ENCODE results near the gene RANBP3L.
"Not testable (repeated sequence)": the region's sequence is repeated elsewhere in the genome, so short reads cannot be mapped to it uniquely, and the experiment has no call there.

The RANBP3L gene

DNA sequence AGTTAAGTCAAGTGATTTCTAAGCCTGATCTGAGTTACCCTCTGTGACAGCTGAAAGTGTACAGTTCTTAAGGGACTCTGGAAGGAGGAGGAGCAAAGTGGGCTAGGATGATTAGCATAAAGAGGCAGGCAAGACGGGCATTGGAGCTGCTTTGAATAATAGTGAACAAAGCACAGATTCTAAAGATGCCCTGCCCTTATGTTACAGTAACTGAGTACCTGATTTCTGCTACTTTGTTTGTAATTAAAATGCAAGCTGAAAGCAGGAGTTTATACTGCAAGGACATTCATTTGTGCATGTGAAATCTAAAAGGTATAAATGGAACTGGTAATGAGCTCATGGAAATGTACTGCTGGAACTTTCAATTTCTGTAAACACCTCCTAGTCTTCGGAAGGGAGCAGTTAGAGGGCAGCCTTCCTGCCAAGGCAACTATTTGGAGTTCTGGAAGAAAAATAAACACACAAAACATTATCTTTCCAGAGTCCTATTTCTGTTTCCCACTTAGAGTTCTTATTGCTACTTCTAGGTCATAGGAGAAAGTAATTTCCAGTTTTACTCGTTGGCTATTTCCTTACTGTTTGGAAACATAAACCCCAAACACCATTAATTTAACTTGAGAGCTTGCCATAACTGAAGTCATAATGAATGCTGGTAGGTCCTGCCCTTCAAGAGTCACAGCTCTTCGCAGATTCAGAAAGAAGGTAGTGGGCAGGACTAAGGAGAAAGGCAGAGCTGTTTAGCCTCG, at the start of gene RANBP3L:
Gene RANBP3L, minus strand, starts transcription at position 45 of the 746 bp plus-strand sequence. CDS start 486 bp downstream, outside the sequence.
- DNase-seq = peak; percentile 19

DNA sequence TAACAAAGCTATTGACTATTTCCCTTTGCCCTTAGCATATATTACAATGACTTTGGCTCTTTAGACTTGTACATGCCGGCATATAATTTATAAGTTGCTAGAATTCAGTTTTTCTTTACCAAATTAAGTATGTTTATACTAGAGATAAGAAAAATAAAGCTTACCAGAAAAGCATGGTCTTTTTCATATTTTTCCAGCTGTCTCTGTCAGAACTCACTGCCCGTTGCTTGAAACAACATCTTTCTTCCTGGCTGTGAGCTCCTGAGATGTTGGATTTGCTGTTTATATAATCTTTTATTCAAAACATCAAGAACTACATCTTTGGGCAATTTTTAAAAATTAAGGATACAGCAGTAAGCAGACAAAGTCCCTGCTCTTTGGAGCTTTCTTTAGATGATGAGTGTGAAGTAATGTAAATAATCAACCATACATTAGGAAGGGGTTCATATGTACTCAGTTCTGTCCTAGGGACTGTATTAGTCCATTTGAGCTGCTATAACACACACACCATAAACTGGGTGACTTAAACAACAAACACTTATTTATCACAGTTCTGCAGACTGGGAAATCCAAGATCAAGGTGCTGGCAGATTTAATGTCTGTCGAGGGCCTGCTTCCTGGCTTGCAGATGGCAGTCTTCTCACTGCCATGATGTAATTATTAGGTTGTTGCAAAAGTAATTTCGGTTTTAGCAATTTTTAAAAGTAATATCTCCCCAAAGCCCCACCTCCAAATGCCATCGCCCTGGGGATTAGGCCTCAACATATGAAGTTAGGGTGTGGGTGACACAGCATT, 45.4 kb upstream of the RANBP3L start:
- DNase-seq = no peak

DNA sequence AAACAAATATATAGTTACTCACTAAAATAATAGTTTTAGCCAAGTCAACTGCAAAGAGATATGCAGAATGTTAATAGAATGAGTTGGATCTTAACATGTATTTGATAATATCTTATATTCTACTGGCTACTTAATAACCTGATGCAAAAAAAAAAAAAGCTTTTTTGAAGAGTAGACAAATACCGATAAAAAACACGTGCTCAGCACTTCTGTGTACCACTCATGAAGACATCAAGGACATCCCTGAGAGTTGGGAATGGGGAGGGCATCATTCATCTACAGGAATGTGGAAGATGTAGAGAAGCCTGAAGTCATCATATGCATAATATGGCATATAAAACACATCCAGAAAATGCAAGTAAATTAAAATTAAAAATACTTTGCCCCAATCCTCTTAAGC, 43.2 kb upstream of the RANBP3L start:
- DNase-seq = no peak

DNA sequence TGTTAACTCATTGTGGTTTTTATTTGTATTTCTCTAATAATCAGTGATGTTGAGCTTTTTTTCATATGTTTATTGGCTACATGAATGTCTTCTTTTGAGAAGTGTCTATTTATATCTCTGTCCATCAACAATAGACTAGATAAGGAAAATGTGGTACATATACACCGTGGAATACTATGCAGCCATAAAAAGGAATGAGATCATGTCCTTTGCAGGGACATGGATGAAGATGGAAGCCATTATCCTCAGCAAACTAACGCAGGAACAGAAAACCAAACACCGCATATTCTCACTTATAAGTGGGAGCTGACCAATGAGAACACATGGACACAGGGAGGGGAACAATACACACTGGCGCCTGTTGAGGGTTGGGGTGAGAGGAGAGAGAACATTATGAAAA, 40.0 kb upstream of the RANBP3L start:
- not testable (repeated sequence) for DNase-seq

DNA sequence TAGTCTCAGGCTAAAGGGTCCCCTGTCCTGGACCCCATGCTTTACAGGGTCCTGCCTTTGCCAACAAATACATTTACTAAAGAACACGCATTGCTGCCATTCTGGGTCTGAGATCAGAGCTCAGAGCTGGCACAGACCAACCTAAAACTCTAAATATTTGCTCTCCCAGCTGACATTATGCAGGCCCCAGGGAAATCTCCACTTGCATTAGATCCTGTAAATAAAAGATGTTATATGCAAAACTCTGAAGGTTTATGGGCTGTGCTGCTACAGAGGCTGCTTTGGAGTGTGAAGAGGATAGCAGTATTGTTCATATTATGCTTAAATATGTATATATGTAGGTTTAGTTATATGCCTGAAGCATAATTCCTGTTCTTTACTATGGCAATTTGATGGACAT, 35.9 kb upstream of the RANBP3L start:
- no peak for DNase-seq

- no peak for DNase-seq
Observed at GRCh38 chr5:36334315-36334714, 32.6 kb upstream of the RANBP3L start.

GRCh38 chr5:36332720-36333119, 31.0 kb upstream of the RANBP3L start:
- DNase-seq = not testable (repeated sequence)

DNA sequence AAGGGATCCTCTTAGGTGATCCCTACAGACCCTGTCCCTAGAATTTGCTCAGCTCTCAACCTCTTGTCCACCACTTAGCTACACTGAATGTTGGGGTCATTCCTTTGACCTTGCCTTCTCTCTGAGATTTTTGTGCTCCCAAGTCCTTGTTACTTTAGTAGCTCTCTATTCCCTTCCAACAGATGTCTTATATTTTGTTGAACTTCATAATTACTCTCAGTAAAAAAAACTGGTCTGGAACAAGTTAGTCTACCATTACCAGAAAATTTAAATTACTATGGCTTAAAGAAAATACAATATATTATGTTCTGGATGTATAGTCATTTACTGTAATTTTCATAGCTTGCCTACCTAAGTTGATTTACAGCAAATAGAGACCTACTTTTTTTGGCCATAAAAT, 23.5 kb upstream of the RANBP3L start:
- no peak for DNase-seq

DNA sequence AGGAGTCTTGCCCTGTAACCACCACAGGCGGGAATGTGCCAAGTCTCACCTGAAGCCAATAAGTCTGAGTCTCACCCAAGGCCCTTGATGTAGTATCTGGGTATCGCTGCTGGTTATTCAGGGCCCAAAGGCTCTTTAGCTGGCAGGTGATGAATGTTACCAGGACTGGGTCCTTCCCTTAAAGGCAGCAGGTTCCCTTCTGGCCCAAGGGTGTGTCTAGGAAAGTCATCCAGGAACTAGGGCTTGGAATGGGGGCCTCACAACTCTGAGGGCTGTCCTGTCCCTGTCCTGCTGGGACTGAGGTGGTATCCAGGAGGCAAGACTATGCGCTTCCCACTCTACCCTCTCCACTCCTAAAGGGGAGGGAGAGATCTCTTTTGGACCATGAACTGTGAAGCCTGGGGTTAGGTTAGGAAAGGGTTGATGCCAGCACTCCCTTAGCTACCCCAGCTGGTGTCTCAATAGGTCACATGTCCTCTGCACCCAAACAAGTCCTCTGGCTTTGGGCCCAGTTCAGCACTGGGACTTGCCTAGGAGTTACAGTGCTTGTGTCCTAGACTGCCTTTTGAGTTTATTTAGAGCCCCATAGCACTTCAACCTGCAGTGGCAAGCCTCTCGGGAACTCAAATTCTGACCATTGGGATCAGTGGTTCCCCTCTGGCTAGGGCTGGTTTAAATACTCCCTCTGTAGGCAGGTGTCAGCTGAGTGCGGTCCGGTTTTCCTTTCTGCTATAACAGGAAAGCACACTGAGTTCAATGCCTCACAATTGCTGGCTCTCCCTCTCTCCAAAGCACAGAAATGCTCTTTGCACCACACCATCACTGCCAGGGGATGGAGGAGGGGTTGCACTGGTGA, 22.5 kb upstream of the RANBP3L start:
- DNase-seq = no peak

DNA sequence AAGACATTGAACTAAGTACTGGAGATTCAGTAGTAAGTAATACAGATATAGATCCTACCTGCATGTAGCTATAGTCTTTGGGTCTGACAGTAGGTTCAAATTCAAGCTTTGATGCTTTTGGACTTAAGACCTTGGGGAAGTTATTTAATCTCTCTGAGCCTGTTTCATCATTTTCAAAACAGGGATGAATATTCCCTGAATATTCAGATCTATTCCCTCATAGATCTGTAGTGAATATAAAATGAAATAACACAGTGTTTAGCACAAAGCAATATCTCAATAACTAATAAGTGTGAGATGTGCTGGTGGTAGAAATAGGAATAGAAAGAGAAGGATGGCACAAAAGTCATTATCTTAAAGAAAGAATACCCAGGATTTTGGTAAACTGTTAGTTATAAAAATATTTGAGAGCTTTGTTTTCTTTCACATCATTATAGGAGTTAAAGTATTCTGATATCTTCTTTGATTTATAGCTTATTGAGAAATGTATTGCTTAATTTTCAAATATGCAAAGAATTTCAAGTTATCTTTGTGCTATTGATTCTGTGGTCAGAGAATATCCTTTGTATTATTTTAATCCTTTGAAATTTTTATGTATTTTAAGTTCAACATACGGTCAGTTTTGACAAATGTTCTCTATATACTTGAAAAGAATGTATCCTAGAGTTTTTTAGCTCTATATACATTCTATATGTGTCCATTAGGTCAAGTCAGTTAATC, 11.4 kb upstream of the RANBP3L start:
- DNase-seq = no peak

GRCh38 chr5:36311956-36312355, 10.3 kb upstream of the RANBP3L start:
- DNase-seq = no peak

DNA sequence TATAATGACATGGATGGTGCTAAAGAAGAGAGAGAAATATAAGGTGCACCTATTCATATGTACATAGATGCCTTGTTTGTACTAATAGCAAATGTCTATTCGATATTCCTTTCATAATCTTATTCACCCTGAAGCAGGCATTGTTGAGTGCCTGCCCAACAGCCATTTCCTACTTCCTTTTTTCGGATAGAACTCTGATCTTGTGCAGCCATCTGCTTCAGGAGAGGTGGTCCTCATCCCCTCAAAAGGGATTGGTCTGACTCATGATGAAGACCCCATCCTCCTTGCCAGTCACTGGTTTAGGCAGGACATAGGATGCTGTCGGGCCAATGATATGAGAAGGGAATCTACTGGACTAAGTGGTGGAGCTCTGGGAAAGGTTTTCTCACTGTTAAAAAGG, 8.4 kb upstream of the RANBP3L start:
- DNase-seq = no peak

DNA sequence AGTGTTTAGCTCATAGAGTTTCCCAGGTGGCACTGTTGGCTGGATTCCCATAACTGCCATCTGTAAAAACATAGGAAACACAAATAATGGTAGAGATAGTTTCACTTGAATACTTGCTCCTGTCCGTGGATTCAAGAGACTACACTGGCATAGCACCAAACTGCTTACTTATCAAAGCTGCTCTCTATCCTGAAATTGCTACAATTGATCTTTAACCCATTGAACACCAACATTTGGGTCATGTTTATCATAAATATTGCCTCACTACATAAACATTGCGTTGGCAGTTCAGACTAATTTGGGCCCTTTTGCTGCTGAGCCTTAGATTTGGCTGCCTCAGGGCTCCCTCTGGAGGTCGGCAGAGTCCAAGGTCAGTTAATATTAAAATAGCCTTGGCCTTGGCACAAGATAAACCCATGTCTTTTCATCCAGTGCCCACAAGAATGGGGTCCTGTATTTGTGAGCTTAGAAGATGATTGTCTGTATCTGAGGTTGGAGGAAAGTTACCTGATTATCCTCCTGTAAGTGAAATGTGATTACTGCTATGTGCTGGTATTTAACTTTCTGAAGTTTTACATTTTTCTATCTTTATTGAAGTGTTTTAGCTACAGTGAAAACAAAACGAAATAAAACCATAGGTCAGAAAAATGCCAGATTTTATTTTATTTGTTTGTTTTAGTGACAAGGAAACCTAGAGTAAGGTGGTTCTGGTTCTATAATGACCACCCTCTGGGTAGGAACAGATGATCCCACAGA, 4.0 kb upstream of the RANBP3L start:
- DNase-seq = no peak

GRCh38 chr5:36304095-36304805, 2.5 kb upstream of the RANBP3L start:
- DNase-seq = no peak

- no peak for DNase-seq
Observed at GRCh38 chr5:36300927-36301540, 668 bp downstream of the RANBP3L start.

GRCh38 chr5:36300191-36300926, 1.3 kb downstream of the RANBP3L start:
- DNase-seq = no peak

DNA sequence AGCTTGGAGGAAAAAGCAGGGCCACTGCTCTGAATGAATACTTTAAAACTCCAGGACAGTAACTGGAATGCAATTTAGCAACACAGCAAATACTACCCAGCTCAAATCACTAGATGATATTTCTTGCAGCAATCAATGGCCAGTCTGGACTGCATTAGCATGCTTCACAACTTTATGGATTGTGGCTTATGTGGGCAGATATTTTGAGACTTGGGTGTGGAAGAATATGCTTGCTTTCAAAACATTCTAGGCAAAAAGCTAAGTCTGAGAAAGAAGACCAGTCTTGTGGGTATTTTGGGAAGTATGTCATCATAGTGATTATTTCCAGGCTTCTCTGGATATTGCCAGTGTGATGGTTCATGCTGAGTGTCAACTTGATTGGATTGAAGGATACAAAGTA, 3.1 kb downstream of the RANBP3L start:
- DNase-seq = no peak

GRCh38 chr5:36297653-36298052, 4.0 kb downstream of the RANBP3L start:
- no peak for DNase-seq

DNA sequence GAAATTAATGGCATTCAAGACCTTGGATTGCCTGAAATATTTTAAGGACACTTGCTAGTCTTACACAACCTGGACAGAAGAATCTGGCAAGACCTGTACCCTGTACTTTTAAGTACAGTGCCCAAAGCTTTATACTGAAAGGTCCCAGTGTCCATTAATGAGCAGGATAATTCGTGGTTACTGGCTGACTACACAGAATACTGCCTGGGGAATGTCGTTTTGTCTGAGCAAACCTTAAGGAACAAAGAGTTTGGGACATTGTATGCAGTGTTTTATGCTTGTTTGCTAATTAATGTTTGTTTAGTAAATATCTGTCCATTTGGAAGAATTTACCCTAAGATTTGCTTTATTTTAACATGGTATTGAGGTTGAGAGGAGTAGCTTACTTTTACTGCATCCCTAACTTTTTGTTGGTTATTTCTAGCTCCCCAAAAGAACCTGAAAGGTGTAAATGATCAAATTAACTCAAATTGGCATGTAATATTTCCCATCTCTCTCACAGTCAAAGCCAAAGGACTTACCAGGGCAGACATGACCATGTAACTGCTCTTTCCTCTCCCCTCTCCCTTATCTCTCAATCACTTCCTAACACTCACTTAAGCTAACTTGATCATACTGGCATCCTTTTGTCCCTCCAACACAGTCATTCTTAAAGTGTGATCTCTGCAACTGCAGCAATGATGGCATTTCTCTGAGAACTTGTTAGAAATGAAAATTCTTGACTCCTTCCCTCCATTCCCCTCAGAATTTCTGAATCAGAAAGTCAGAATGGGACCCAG, 15.7 kb downstream of the RANBP3L start:
- no peak for DNase-seq
